Limb (tissue), 2 donors: ENCODE measurements around the gene GTSE1.
"Not testable (repeated sequence)": the region's sequence is repeated elsewhere in the genome, so short reads cannot be mapped to it uniquely, and the experiment has no call there.

ENCODE experiments used
- DNase-seq, 2 donors: peaks; one replicate each; pipeline ENCODE4 v3.0.0-alpha.2; 2016; ENCODE audit errors: extremely low spot score in 2 of 2

GTSE1 gene

GRCh38 chr22:46296257-46297150 lies at the start of gene GTSE1:
Gene GTSE1, plus strand, starts transcription at chr22:46296870. Its CDS starts 531 bp downstream, at chr22:46297401.
- DNase-seq = peak; percentile 96 to 99

- DNase-seq = no peak
Observed at GRCh38 chr22:46247443-46247975, 49.2 kb upstream of the GTSE1 start.

GRCh38 chr22:46250035-46250782 lies 46.5 kb upstream of the GTSE1 start, which contains the start of gene CDPF1:
Gene CDPF1, minus strand, starts transcription at chr22:46250293. Its CDS starts 2,009 bp downstream, at chr22:46248284.
- DNase-seq = peak; percentile 80 to 91

GRCh38 chr22:46250783-46251125 lies 45.9 kb upstream of the GTSE1 start:
- DNase-seq = no peak

- DNase-seq = no peak
Observed at GRCh38 chr22:46251266-46251665, 45.4 kb upstream of the GTSE1 start.

GRCh38 chr22:46251816-46252380 lies 44.8 kb upstream of the GTSE1 start:
- no peak for DNase-seq

- no peak for DNase-seq
Observed at GRCh38 chr22:46256358-46256958, 40.2 kb upstream of the GTSE1 start.

GRCh38 chr22:46259374-46259773 lies 37.3 kb upstream of the GTSE1 start:
- no peak for DNase-seq

- DNase-seq = no peak
Observed at GRCh38 chr22:46260038-46260437, 36.6 kb upstream of the GTSE1 start.

- peak in 1 of 2 donors; percentile 49 for DNase-seq
Observed at GRCh38 chr22:46262449-46263215, 34.0 kb upstream of the GTSE1 start.

GRCh38 chr22:46263216-46263590 lies 33.5 kb upstream of the GTSE1 start, which contains the start of gene PKDREJ:
Gene PKDREJ, minus strand, starts transcription at chr22:46263343. Its CDS starts 21 bp downstream, at chr22:46263322.
- DNase-seq = no peak

GRCh38 chr22:46264520-46264919 lies 32.1 kb upstream of the GTSE1 start:
- DNase-seq = not testable (repeated sequence)

- DNase-seq = not testable (repeated sequence)
Observed at GRCh38 chr22:46265627-46266026, 31.0 kb upstream of the GTSE1 start.

GRCh38 chr22:46267431-46268279 lies 29.0 kb upstream of the GTSE1 start, which contains the start of gene TTC38:
Gene TTC38, plus strand, starts transcription at chr22:46268008. Its CDS starts 32 bp downstream, at chr22:46268040.
- peak; percentile 49 to 91 for DNase-seq

- no peak for DNase-seq
Observed at GRCh38 chr22:46269564-46269963, 27.1 kb upstream of the GTSE1 start.

GRCh38 chr22:46272196-46272595 lies 24.5 kb upstream of the GTSE1 start:
- DNase-seq = no peak

GRCh38 chr22:46272762-46273431 lies 23.8 kb upstream of the GTSE1 start:
- DNase-seq = no peak

GRCh38 chr22:46273432-46274148 lies 23.1 kb upstream of the GTSE1 start:
- no peak for DNase-seq
